H1 (cell line): Measurements from ENCODE around the gene BROX. TPM values are rescaled to one million over a fixed set of nuclear protein-coding genes. Genes with fewer than 3 reads are reported as not detected.

Experiments
- CTCF ChIA-PET: fragments of 300-600 bp; sonication (Branson Sonifier 250); formaldehyde crosslinking; loops from one replicate; lab custom pipeline; 2021; ENCODE audit not compliant: partially characterized antibody; lab: Charles Lee
- POLR2A ChIA-PET: fragments of 300-600 bp; sonication (Branson Sonifier 250); formaldehyde crosslinking; loops from one replicate; lab custom pipeline; 2021; ENCODE audit warnings: inconsistent platforms; ENCODE audit not compliant: partially characterized antibody; lab: Charles Lee
- DNase-seq, 2 experiments: peaks; one replicate each; pipeline versions ENCODE4 v3.0.0 to v3.0.0-alpha.2; 2010 to 2022; ENCODE audit warnings: low spot score in 2 of 2, low read depth in 1 of 2, mixed read lengths in 1 of 2
- FAIRE-seq: peaks from 2 replicates; lab custom pipeline; 2011; peaks lifted over from hg19 to GRCh38; lab: Jason Lieb, UNC
- H2AFZ ChIP-seq: 2 replicates; pipeline ENCODE4 v1.8.1; 2012; ENCODE audit warnings: low read length, inconsistent platforms
- H2AK5ac ChIP-seq: 2 replicates; pipeline ENCODE4 v1.6.1; 2013; ENCODE audit warnings: low read depth, low read length
- H2BK120ac ChIP-seq: replicated peaks from 2 replicates; pipeline ENCODE3; 2013; ENCODE audit warnings: low read depth, low read length, inconsistent platforms
- H2BK12ac ChIP-seq: 2 replicates; pipeline ENCODE4 v1.6.1; 2013; ENCODE audit warnings: low read depth, low read length
- H2BK15ac ChIP-seq: 2 replicates; pipeline ENCODE4 v1.6.1; 2013; ENCODE audit warnings: low read length
- H2BK20ac ChIP-seq: 2 replicates; pipeline ENCODE4 v1.6.1; 2013; ENCODE audit warnings: low read length
- H2BK5ac ChIP-seq: 2 replicates; pipeline ENCODE4 v1.6.1; 2013; ENCODE audit warnings: low read depth, low read length
- H3K14ac ChIP-seq: 2 replicates; pipeline ENCODE4 v1.6.1; 2013; ENCODE audit warnings: inconsistent platforms; ENCODE audit not compliant: insufficient read length
- H3K18ac ChIP-seq: 2 replicates; pipeline ENCODE4 v1.6.1; 2013; ENCODE audit warnings: low read length; ENCODE audit errors: extremely low read depth
- H3K23ac ChIP-seq: 2 replicates; pipeline ENCODE4 v1.6.1; 2013; ENCODE audit warnings: inconsistent platforms; ENCODE audit not compliant: insufficient read length
- H3K23me2 ChIP-seq: 2 replicates; pipeline ENCODE4 v1.6.1; 2013; ENCODE audit warnings: low read depth, low read length
- H3K27ac ChIP-seq: 2 replicates; pipeline ENCODE4 v1.6.1; 2011; ENCODE audit warnings: low read depth, low read length, inconsistent platforms
- H3K27me3 ChIP-seq, 4 experiments: replicated peaks in 1 of 4; 1 replicate in 1 of 4; 2 replicates in 3 of 4; pipeline versions ENCODE4 v1.6.1 to v1.8.1; 2011 to 2013; ENCODE audit warnings: low read length in 3 of 4, mild to moderate bottlenecking in 3 of 4, inconsistent platforms in 2 of 4, mixed read lengths in 2 of 4, moderate library complexity in 1 of 4; ENCODE audit not compliant: control insufficient read depth in 3 of 4, insufficient read depth in 3 of 4; ENCODE audit errors: extremely low read depth in 1 of 4
- H3K36me3 ChIP-seq, 4 experiments: 2 replicates each; pipeline versions ENCODE4 v1.6.1 to v1.8.1; 2011 to 2013; ENCODE audit warnings: mild to moderate bottlenecking in 4 of 4, low read length in 3 of 4, moderate library complexity in 2 of 4, control low read depth in 1 of 4, inconsistent platforms in 1 of 4; ENCODE audit not compliant: insufficient read depth in 4 of 4, control insufficient read depth in 2 of 4
- H3K4ac ChIP-seq: replicated peaks from 2 replicates; pipeline ENCODE3; 2013; ENCODE audit warnings: low read length, low read depth, mixed read lengths, inconsistent platforms; ENCODE audit not compliant: insufficient read length
- H3K4me1 ChIP-seq, 4 experiments: replicated peaks in 1 of 4; 1 replicate in 1 of 4; 2 replicates in 3 of 4; pipeline versions ENCODE4 v1.6.1 to v1.8.1; 2011 to 2013; ENCODE audit warnings: low read length in 3 of 4, inconsistent platforms in 2 of 4, mixed read lengths in 1 of 4; ENCODE audit not compliant: insufficient read depth in 4 of 4, control insufficient read depth in 3 of 4
- H3K4me2 ChIP-seq, 2 experiments: 2 replicates each; pipeline versions ENCODE4 v1.6.1 to v1.8.1; 2011 to 2013; ENCODE audit warnings: low read depth in 2 of 2, low read length in 2 of 2, control low read depth in 1 of 2, inconsistent platforms in 1 of 2, mild to moderate bottlenecking in 1 of 2; ENCODE audit not compliant: insufficient read depth in 1 of 2
- H3K4me3 ChIP-seq, 4 experiments: fragments of 200-600, 300-600 bp in 1 of 4; sonication (generic), shearing (Covaris generic), sonication (Bioruptor Twin) in 1 of 4; 2 replicates each; pipeline versions ENCODE4 v1.5.1 to v1.8.1; 2011 to 2016; ENCODE audit warnings: low read length in 4 of 4, low read depth in 3 of 4, control low read depth in 2 of 4, inconsistent platforms in 2 of 4, mild to moderate bottlenecking in 2 of 4, mixed read lengths in 1 of 4, moderate library complexity in 1 of 4; ENCODE audit not compliant: insufficient read depth in 2 of 4; ENCODE audit errors: extremely low read depth in 1 of 4
- H3K56ac ChIP-seq: replicated peaks from 2 replicates; pipeline ENCODE3; 2013; ENCODE audit warnings: low read depth, mild to moderate bottlenecking, mixed read lengths, low read length, inconsistent platforms; ENCODE audit not compliant: insufficient read length
- H3K79me1 ChIP-seq: 2 replicates; pipeline ENCODE4 v1.6.1; 2013; ENCODE audit warnings: low read depth, low read length, control low read depth
- H3K79me2 ChIP-seq, 2 experiments: 2 replicates each; pipeline versions ENCODE4 v1.6.1 to v1.8.1; 2012 to 2013; ENCODE audit warnings: low read length in 2 of 2, mild to moderate bottlenecking in 2 of 2, inconsistent platforms in 1 of 2; ENCODE audit not compliant: insufficient read depth in 2 of 2, control insufficient read depth in 1 of 2
- H3K9ac ChIP-seq, 4 experiments: replicated peaks in 1 of 4; 1 replicate in 1 of 4; 2 replicates in 3 of 4; pipeline versions ENCODE4 v1.6.1 to v1.8.1; 2011 to 2013; ENCODE audit warnings: low read depth in 3 of 4, low read length in 3 of 4, control low read depth in 2 of 4, mild to moderate bottlenecking in 2 of 4, moderate library complexity in 2 of 4, inconsistent platforms in 1 of 4; ENCODE audit errors: extremely low read depth in 1 of 4
- H3K9me3 ChIP-seq, 2 experiments: 2 replicates each; pipeline versions ENCODE4 v1.6.1 to v1.8.1; 2012 to 2013; ENCODE audit warnings: mild to moderate bottlenecking in 2 of 2, moderate library complexity in 2 of 2, control low read depth in 1 of 2, inconsistent platforms in 1 of 2, low read depth in 1 of 2, low read length in 1 of 2, mixed read lengths in 1 of 2; ENCODE audit not compliant: insufficient read depth in 2 of 2
- H4K20me1 ChIP-seq, 2 experiments: replicated peaks in 1 of 2; 2 replicates each; pipeline versions ENCODE3 to v1.8.1; 2011 to 2013; ENCODE audit warnings: inconsistent platforms in 2 of 2, low read length in 2 of 2, mild to moderate bottlenecking in 1 of 2; ENCODE audit not compliant: insufficient read depth in 2 of 2, control insufficient read depth in 1 of 2
- H4K5ac ChIP-seq: 2 replicates; pipeline ENCODE4 v1.6.1; 2013; ENCODE audit warnings: low read length, low read depth, mixed read lengths, inconsistent platforms; ENCODE audit not compliant: insufficient read length
- H4K8ac ChIP-seq: 2 replicates; pipeline ENCODE4 v1.8.0; 2013; ENCODE audit warnings: mild to moderate bottlenecking, moderate library complexity, low read length, inconsistent platforms; ENCODE audit not compliant: insufficient read depth; ENCODE audit errors: extremely low read depth
- H4K91ac ChIP-seq: replicated peaks from 2 replicates; pipeline ENCODE3; 2013; ENCODE audit warnings: low read length, mixed read lengths, inconsistent platforms; ENCODE audit not compliant: insufficient read length
- CHD1 ChIP-seq: IDR thresholded peaks from 2 replicates; pipeline ENCODE4 v1.6.1; 2012; ENCODE audit warnings: low read depth, low read length, improper control_type of control experiment
- MAX ChIP-seq: IDR thresholded peaks from 2 replicates; pipeline ENCODE4 v1.6.1; 2012; ENCODE audit warnings: inconsistent platforms
- WGBS, 2 experiments: shearing (Covaris generic) in 1 of 2; methylation state at CpG; one replicate each; pipeline versions ENCODE4 v1.1.6 to v1.1.7; 2013 to 2015; ENCODE audit warnings: low lambda C conversion rate in 2 of 2, mixed read lengths in 2 of 2, inconsistent platforms in 1 of 2, low coverage in 1 of 2, missing lambda C conversion rate in 1 of 2; ENCODE audit not compliant: insufficient replicate concordance in 2 of 2, insufficient coverage in 1 of 2, insufficient read length in 1 of 2; ENCODE audit errors: extremely low coverage in 1 of 2, missing lambda C conversion rate in 1 of 2; 5-methylcytosine and 5-hydroxymethylcytosine counted together
- polyA plus RNA-seq, 7 experiments: library from polyadenylated mRNA; depleted of rRNA in 3 of 7; stranded (reverse) in 5 of 7; unstranded in 2 of 7; fragments of >200 nt in 5 of 7; fragments of 200-250 nt in 2 of 7; gene quantifications; 1 replicate in 5 of 7; 2 replicates in 1 of 7; 4 replicates in 1 of 7; pipeline versions ENCODE4 v1.2.1 to v1.2.3, GENCODE V29; 2011 to 2013; ENCODE audit warnings: missing spikeins in 2 of 7, mixed read lengths in 2 of 7
- total RNA-seq: library from RNA; stranded (reverse); fragmentation: NEBNext Ultra II Directional; extraction: Animal tissue kit (Norgen Biotek cat#: 25700); gene quantifications from 2 replicates; pipeline ENCODE4 v1.2.1, GENCODE V29; 2021

Gene BROX
- total and polyA plus RNA-seq, 2 of the 8 experiments (the other 6 are each of a cell fraction or from before 2014, with no cell fraction given): 3.8 to 26.7 TPM

- Histone ChIP-seq H3K56ac (no peak within 1 kb of the TSS), H3K79me2 (no peaks in the 10 kb centered on the region), H4K5ac (peak within 1 kb of the TSS; percentile 55), H4K91ac (peak within 1 kb of the TSS; percentile 18), H3K9me3 (no peaks in the 10 kb centered on the region), H2BK20ac (peak within 1 kb of the TSS; percentile 40), H3K27me3 (no peaks in the 10 kb centered on the region), H2AK5ac (no peak within 1 kb of the TSS), H3K4me1 (peaks cover 6 to 14% (median 11%) of the 10 kb centered on the region in 4 experiments; a peak in 6 of 7 replicates), H3K79me1 (no peaks in the 10 kb centered on the region), H3K23me2 (no peaks in the 10 kb centered on the region), H4K8ac (no peak within 1 kb of the TSS), H2BK12ac (peak within 1 kb of the TSS; percentile 11; the same call in 1 of the 2 replicates), H3K14ac (no peak within 1 kb of the TSS), H2BK15ac (peak within 1 kb of the TSS; percentile 36; the same call in 1 of the 2 replicates), H3K4me3 (peak within 1 kb of the TSS in 1 of 4 experiments; percentile 18; a peak in 1 of 8 replicates), H2AFZ (peak within 1 kb of the TSS; percentile 64), H3K9ac (no peak within 1 kb of the TSS), H3K18ac (peak within 1 kb of the TSS; percentile 55; the same call in 1 of the 2 replicates), H2BK120ac (peak within 1 kb of the TSS; percentile 21), H3K23ac (no peak within 1 kb of the TSS), H4K20me1 (no peaks in the 10 kb centered on the region), H3K36me3 (peaks cover 0 to 23% (median 10%) of the 10 kb centered on the region in 4 experiments; a peak in 5 of 8 replicates), H3K4ac (peak within 1 kb of the TSS; percentile 4), H3K4me2 (peak within 1 kb of the TSS; percentile 36 to 47), H2BK5ac (0 out of 2 replicates have a peak within 1 kb of the TSS, but pooled peaks have one; percentile 66), H3K27ac (no peak within 1 kb of the TSS)
- DNase-seq (no peak), FAIRE-seq (no peak)
- POLR2A ChIA-PET: interaction anchor here (0.6 to 1.6 kb wide), 3 partner anchors 13 to 267 kb away, joined by 3 to 5 read pairs (median 4); no protein-coding TSS in a partner anchor
- 62% methylated on average over 1 of the region's 1 CpG; no CpG with 5 or more reads in 1 of the 2 experiments for WGBS, 2 experiments
- CTCF ChIA-PET: interaction anchor here (0.6 to 2.0 kb wide), 11 partner anchors 11 to 399 kb away, joined by 3 to 7 read pairs (median 4); no protein-coding TSS in a partner anchor
- TF ChIP-seq MAX: no peak
- TF ChIP-seq CHD1: no peak
These were observed 24.6 kb downstream of the BROX start, which contains the start of gene FAM177B for GRCh38 chr1:222736972-222737371. FAM177B (plus strand) TSS chr1:222737202; CDS start chr1:222746546, 9,344 bp downstream.
